ENCODE measurements around the gene LINGO3. TPM values are rescaled to one million over a fixed set of nuclear protein-coding genes. Genes with fewer than 3 reads are reported as not detected.

The LINGO3 gene
- total RNA-seq, 1 experiment from 2014 or later = 2.0 TPM

DNA sequence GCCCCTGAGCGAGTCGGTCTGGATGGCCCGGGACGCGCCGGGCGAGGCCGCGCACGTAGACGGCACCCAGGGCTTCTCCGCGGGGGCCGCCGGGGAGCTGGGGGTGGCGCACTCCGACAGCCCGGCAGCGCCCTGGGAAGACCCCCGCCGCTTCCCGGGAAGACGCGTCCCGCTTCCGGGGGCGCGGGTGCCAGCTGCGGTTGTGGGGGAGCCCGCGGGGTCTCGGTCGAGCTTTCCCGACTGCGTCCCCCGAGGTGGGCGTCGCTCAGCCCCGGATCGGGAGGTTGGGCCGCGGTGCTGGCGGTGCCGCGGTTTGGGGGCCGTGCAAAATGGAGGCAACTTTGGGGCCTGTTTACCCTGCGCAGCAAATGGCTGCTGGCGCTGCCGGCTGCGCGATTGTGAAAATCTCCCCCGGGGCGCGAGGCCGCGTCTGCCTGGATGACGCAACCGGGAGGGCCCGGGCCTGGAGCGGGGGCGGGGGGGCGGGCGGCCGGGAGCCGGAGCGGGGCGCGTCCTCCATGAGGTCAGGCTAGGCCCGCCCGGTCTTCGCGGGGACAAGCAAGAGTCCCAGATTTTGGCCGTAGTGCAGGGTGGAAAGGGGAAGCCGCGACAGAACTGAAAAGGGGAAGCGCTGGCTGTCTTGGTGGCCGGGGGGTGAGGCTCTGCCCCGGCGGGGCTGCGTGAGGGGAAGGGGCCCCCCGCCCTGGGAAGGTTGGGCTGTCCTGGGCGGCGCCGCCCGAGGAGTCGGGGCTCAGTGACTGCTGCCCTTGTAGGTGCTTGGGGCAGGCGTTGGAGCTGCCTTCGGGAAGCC, 37.3 kb downstream of the LINGO3 start (continued):
- TF ChIP-seq ARID4B (CRISPR knock-in tag; IDR thresholded peaks at IDR 0.05; ENCODE audit: borderline replicate concordance) = peak; percentile 48; the same call in 1 of the 2 replicates
- TF ChIP-seq FOXP1 (CRISPR knock-in tag; IDR thresholded peaks at IDR 0.05; ENCODE audit: borderline replicate concordance) = no peak
- TF ChIP-seq, protein P1, sequence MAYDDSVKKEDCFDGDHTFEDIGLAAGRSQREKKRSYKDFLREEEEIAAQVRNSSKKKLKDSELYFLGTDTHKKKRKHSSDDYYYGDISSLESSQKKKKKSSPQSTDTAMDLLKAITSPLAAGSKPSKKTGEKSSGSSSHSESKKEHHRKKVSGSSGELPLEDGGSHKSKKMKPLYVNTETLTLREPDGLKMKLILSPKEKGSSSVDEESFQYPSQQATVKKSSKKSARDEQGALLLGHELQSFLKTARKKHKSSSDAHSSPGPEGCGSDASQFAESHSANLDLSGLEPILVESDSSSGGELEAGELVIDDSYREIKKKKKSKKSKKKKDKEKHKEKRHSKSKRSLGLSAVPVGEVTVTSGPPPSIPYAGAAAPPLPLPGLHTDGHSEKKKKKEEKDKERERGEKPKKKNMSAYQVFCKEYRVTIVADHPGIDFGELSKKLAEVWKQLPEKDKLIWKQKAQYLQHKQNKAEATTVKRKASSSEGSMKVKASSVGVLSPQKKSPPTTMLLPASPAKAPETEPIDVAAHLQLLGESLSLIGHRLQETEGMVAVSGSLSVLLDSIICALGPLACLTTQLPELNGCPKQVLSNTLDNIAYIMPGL (CRISPR knock-in tag; IDR thresholded peaks at IDR 0.05) = peak; percentile 14; the same call in 1 of the 2 replicates
- no peak for TF ChIP-seq OVOL2 (CRISPR knock-in tag; IDR thresholded peaks at IDR 0.05; ENCODE audit: borderline replicate concordance)
- no peak for TF ChIP-seq TP53 (CRISPR knock-in tag; IDR thresholded peaks at IDR 0.05)
- peak; percentile 90 for TF ChIP-seq GABPB1 (CRISPR knock-in tag; IDR thresholded peaks at IDR 0.05)
- 0 out of 2 replicates have a peak, but pooled peaks have one; percentile 26 for TF ChIP-seq ZNF317 (CRISPR knock-in tag; IDR thresholded peaks at IDR 0.05; ENCODE audit: borderline replicate concordance, low read depth)

- no peak overlapping the region for H3K27ac Mint-ChIP-seq
- TF ChIP-seq, protein P2, sequence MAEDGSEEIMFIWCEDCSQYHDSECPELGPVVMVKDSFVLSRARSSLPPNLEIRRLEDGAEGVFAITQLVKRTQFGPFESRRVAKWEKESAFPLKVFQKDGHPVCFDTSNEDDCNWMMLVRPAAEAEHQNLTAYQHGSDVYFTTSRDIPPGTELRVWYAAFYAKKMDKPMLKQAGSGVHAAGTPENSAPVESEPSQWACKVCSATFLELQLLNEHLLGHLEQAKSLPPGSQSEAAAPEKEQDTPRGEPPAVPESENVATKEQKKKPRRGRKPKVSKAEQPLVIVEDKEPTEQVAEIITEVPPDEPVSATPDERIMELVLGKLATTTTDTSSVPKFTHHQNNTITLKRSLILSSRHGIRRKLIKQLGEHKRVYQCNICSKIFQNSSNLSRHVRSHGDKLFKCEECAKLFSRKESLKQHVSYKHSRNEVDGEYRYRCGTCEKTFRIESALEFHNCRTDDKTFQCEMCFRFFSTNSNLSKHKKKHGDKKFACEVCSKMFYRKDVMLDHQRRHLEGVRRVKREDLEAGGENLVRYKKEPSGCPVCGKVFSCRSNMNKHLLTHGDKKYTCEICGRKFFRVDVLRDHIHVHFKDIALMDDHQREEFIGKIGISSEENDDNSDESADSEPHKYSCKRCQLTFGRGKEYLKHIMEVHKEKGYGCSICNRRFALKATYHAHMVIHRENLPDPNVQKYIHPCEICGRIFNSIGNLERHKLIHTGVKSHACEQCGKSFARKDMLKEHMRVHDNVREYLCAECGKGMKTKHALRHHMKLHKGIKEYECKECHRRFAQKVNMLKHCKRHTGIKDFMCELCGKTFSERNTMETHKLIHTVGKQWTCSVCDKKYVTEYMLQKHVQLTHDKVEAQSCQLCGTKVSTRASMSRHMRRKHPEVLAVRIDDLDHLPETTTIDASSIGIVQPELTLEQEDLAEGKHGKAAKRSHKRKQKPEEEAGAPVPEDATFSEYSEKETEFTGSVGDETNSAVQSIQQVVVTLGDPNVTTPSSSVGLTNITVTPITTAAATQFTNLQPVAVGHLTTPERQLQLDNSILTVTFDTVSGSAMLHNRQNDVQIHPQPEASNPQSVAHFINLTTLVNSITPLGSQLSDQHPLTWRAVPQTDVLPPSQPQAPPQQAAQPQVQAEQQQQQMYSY (CRISPR knock-in tag; IDR thresholded peaks at IDR 0.05) = peak; percentile 5; the same call in 1 of the 2 replicates
- TF ChIP-seq, protein P3, sequence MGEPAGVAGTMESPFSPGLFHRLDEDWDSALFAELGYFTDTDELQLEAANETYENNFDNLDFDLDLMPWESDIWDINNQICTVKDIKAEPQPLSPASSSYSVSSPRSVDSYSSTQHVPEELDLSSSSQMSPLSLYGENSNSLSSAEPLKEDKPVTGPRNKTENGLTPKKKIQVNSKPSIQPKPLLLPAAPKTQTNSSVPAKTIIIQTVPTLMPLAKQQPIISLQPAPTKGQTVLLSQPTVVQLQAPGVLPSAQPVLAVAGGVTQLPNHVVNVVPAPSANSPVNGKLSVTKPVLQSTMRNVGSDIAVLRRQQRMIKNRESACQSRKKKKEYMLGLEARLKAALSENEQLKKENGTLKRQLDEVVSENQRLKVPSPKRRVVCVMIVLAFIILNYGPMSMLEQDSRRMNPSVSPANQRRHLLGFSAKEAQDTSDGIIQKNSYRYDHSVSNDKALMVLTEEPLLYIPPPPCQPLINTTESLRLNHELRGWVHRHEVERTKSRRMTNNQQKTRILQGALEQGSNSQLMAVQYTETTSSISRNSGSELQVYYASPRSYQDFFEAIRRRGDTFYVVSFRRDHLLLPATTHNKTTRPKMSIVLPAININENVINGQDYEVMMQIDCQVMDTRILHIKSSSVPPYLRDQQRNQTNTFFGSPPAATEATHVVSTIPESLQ (CRISPR knock-in tag; IDR thresholded peaks at IDR 0.05) = no peak
- H3K4me1 Mint-ChIP-seq = peaks cover 33% of the 10 kb centered on the region
- H3K36me3 Mint-ChIP-seq = peaks cover 8% of the 10 kb centered on the region
- peak overlapping the region; percentile 82 for H3K4me3 Mint-ChIP-seq
- DNase-seq (ENCODE audit: low spot score) (no peak), ATAC-seq (no peak)
- ChIA-PET CTCF (no interaction called here), POLR2A (interaction anchor here (0.5 to 1.3 kb wide), 3 partner anchors 39 to 274 kb away, joined by 3 to 11 read pairs (median 3); partner anchors contain the start of gene GADD45B)
- H3K27me3 Mint-ChIP-seq (ENCODE audit: low read depth) = no peaks in the 10 kb centered on the region; the same call in 1 of the 2 replicates
- H3K9me3 Mint-ChIP-seq = no peaks in the 10 kb centered on the region
Observed at GRCh38 chr19:2270157-2270422, 37.9 kb downstream of the LINGO3 start.
